Erythroblast (primary cell): ENCODE data around the gene GLIPR1L2.

Source experiments
- GATA1 ChIP-seq: IDR thresholded peaks from 2 replicates; pipeline ENCODE4 v1.6.1; 2011; ENCODE audit warnings: low read depth, mild to moderate bottlenecking, control low read depth, low read length, moderate library complexity
- POLR2A ChIP-seq: IDR thresholded peaks from 2 replicates; pipeline ENCODE4 v1.6.1; 2011; ENCODE audit warnings: mild to moderate bottlenecking, low read length

DNA sequence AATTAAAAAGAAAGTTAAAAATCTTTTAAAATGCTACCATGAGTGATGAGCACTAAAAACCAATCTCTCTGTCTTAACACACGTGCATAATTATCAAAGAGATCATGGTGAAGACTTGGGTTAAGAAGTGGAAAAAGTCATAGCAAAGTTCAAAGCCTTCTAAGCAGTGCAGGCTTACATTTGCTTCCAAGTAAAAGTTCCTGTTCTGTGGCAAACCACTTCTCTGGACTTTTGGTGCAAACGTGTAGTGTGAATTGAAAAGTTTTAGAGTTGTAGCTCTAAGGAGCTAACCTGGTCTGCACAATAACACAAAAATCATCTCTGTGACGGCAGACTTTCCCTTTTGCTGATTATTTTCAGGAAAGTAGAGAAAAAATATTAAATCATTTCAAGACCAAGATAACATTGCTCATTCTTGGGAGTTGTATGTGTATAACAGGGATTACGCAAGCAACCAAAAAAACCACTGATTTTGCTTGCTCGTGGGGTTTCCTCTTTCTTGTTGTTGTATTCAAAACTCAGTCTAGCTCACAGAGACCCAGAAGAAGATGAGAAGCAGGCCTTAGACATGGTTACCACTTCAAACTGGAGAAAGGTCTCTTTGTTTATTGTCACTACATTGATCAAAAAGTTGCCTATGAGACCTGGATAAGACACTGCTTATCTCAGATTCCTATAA lies 87.4 kb downstream of the GLIPR1L2 start:
- TF ChIP-seq POLR2A (no peak), GATA1 (no peak)
